GM21786 (cell line): ENCODE results near the gene TIMP2.
"Not testable (repeated sequence)": the region's sequence is repeated elsewhere in the genome, so short reads cannot be mapped to it uniquely, and the experiment has no call there.

Source experiments
- ATAC-seq: cut with Tn5 transposase; IDR thresholded peaks from one replicate; pipeline ENCODE4 v1.9.1; 2021; ENCODE audit not compliant: unreplicated experiment

TIMP2 gene

DNA sequence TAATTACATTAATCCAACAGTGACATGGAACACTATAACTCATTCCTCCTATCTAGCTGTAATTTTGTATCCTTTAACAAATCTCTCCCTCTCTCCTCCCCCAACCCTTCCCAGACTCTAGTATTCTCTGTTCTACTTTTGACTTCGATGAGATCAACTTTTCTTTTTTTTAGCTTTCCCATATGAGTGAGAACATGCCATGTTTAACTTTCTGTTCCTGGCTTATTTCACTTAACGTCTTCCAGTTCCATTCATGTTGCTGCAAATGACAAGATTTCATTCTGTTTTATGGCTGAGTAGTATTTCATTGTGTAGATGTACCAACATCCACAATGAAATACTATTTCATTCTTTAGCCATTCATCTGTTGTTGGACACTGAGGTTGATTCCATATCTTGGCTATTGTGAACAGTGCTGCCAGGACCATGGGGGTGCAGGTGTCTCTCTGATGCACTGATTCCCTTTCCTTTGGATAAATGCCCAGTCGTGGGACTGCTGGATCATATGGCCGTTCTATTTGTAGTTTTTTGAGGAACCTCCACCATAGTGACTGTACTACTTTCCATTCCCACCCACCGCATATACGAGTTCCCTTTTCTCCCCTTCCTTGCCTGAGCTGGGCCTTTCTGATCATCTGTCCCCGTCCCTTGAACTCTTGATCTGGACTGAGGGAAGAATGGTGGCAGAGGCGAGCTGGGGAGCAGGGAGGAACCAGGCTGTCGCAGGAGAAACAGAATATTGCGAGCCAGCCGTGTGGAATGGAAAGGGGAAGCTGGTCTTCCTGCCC lies 14.5 kb downstream of the TIMP2 start:
- no peak for ATAC-seq

- ATAC-seq: no peak
Measured at GRCh38 chr17:78908426-78908825, 16.8 kb downstream of the TIMP2 start.

DNA sequence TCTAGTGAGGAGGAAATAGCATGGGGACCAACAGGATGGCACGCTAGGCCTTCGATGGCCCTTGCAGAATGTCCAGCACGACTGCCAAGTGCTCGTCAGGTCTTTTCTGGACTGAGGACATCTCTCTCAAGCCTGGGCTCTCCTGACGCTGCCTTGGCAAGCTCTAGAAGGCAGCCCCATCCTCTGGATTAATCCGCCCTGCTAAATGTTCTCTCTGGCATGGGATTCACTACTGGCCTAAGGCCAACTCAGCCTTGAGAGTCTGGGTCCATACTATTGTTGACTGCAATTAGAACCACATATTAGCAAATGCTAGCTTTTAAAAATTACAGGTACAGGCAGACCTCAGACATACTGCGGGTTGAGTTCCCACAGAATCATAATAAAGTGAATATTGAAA lies 19.6 kb downstream of the TIMP2 start:
- no peak for ATAC-seq

GRCh38 chr17:78905116-78905515 lies 20.1 kb downstream of the TIMP2 start:
- no peak for ATAC-seq

DNA sequence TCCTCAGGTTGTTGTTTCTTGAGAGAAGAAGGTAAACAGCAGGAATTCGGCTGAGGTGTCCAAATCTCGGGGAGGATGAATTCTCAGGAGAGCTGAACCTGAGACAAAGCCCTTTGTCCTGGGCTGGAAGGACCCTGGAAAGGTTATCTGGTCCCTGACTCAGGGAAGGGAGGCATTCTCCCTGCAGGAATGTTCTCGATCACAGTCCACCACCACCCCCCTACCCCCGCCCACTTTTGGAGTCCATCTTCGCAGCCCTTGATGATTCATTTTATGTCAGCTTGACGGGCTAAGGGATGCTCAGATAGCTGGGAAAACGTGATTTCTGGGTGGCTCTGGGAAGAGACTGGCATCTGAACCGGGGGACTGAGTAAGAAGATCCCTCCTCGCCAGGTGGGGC lies 20.8 kb downstream of the TIMP2 start:
- ATAC-seq: no peak

GRCh38 chr17:78903101-78903779 lies 21.9 kb downstream of the TIMP2 start, which contains the start of gene CEP295NL:
CEP295NL (minus strand) TSS chr17:78903201; CDS start chr17:78901828, 1,373 bp downstream.
- no peak for ATAC-seq

GRCh38 chr17:78902231-78902630 lies 23.0 kb downstream of the TIMP2 start:
- not testable (repeated sequence) for ATAC-seq

DNA sequence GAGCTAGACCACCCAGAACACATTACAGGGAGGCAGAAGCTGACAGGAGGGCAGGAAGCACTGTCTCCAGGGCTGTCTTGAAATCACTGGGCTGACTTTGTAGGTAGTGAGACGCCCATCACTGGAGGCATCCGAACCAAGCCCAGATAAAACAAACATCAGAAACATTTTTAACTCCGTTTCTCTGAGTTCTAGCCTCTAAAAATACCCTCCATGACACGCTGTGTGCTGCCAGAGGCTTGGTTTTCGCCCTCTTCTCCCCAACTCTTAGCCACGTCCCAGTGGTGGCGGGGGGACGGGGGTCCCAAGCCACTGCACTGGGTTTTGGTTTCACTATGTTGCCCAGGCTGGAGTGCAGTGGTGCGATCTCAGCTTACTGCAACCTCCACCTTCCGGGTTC lies 23.4 kb downstream of the TIMP2 start:
- no peak for ATAC-seq

DNA sequence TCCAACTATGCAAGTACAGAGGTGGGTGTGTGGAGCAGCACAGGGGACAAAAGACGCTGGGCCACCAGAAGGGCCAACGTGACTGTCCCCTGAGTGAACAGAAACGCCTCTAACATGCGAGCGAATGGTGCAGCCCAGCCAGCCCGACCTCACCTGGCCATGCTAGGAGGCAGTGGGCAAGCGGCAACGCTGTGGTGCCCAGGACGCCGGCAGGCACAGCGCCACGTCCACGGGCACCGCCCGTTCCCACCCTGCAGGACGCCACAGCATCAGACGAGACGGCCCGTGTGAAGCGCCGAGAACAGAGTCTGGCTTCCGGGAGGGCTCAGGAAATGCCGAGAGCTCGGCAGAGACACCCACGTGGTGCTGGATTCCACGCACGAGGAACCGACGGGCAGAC lies 24.4 kb downstream of the TIMP2 start:
- no peak for ATAC-seq

GRCh38 chr17:78899361-78900260 lies 25.6 kb downstream of the TIMP2 start:
- no peak for ATAC-seq

DNA sequence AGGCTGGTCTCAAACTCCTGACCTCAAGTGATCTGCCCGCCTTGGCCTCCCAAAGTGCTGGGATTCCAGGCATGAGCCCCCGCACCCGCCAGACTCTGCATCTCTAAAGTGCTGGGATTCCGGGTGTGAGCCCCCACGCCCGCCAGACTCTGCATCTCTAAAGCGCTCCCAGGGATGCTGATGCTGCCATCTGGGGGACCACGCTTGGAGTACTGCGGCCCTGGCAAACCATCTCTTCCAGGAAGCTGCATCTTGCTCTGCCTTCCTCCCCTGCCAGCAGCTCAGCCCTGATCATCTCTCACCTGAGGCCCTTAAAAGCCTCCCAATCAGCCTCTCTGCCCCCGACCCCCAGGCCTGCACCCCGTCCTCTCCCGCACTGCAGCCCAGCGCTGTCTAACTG lies 26.2 kb downstream of the TIMP2 start:
- ATAC-seq: no peak

DNA sequence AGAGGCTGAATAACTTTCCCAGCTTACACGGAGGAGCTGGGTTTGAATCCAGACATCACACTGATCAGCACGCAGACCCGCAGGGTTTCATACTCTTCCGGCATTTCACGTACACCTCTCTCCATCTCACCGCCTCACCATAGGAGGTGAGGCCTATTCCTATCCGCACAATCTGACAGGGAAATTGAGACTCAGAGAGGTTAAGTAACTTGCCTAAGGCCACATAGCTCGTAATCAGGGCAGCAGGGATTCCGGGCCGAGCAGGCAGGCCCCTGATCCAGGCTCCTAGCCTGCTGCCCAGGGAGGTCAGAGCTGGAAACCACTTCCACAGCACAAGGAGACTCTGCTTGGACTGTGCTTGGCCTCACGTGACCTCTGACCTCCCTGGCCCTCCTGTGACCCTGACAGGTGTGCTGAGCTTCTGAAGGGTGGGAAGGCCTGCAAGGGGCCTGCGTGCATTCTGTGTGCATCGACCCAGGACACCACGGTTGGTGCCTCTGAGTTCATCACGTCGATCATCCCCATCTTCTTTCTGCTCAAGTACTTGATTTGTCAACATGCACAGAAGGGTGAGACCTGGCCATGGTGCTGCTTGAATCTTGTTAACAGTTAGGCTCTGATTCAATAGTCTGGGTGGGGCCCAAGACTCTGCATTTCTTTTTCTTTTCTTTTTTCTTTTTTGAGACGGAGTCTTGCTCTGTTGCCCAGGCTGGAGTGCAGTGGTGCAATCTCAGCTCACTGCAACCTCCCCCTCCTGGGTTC lies 26.9 kb downstream of the TIMP2 start:
- no peak for ATAC-seq

DNA sequence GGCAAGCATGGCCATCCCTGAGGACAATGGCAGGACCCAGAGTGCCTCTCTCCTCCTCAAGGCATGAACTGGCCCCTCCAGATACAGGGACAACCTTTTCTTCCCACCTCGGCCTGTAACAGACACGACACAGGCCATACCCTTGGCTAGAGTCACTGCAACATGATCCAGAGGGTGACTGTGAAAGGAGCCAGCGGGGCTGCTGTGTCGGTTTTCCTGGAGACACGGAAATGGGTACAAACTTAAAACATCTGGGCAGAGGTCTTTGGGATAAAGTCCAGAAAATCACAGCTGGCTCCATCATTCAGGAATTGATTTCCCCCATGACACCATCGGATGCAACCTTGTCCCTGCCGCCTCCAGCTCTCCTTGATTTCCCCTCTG lies 27.5 kb downstream of the TIMP2 start:
- ATAC-seq: no peak

GRCh38 chr17:78896834-78897663 lies 28.1 kb downstream of the TIMP2 start:
- no peak for ATAC-seq

- ATAC-seq: no peak
Measured at GRCh38 chr17:78896091-78896833, 28.9 kb downstream of the TIMP2 start.

DNA sequence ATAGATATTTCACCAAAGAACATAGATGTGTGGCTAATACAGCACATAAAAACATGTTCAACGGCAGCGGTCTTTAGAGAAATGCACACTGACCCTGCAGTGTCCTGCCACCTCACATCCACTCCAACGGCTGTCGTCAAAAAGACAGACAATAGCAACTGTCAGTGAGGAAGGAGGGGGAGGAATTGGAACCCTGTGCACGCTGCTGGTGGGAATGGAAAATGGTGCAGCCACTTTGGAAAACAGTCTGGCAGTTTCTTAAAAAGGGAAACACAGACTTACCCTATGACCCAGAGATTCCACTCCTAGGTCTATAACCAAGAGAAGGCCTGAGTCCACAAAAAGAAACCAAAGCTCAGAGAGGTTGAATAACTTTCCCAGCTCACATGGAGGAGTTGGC lies 29.9 kb downstream of the TIMP2 start:
- ATAC-seq: no peak

DNA sequence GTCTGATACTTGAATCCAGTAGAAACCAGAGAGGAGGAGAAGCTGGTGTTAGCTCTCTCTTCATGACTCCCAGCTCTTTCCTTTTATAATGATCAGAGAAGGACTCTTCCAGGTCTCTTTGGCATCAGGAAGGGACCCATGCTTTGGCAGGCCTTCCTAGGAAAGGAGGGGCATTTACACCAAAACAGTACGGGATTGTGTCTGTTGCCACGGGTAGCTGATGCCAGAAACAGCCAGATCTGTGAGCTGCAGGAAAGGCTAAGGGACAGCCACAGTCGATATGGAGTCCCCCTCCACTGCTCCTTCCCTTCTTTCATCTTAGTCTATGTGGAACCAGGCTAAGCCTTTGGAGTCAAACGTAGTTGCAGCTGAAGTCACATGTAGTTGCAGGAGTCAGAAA lies 31.5 kb downstream of the TIMP2 start:
- ATAC-seq: no peak

GRCh38 chr17:78892936-78893379 lies 32.2 kb downstream of the TIMP2 start:
- ATAC-seq: no peak

DNA sequence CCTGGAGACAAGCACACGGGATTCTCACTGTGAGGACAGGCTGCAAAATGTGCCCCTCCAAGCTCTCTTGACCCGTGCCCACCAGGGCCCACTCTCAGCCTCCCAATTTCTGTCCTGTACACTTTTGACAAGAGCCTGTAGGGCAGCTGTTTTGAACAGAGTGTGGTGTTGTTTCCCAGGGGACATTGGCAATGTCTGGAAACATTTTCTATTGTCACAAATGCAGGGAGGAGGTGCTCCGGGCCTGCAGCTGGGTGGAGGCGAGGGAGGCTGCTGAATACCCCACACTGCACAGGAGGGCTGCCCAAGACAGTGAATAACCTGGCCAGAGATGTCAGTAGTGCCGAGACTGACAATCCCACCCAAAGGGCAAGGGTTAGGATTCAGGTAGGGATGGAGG lies 32.7 kb downstream of the TIMP2 start:
- ATAC-seq: no peak
